Measurements from ENCODE around the gene ATP5PO.

DNA sequence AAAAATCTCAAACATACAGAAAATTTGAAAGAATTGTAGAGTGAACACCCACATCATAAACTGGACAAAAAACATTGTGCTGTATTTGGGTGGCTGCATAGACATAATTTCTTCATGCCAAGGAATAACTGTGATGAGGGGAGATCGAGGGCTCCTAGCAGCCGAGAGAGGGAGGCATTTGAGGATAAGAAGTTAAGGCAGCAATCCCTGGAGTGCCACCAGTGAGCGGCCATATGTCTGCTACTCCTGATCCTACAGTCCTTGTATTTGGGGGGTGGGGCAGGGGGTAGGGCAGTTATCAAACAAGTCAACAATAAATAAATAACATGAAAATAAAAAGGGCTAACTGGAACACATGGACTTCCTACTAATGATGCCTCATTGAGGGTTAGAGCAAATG is 54.5 kb downstream of the ATP5PO start:
- no peak for TF ChIP-seq EZH2 (optimal IDR thresholded peaks at IDR 0.05; ENCODE audit: low read depth, low read length)
- TF ChIP-seq, protein P1, sequence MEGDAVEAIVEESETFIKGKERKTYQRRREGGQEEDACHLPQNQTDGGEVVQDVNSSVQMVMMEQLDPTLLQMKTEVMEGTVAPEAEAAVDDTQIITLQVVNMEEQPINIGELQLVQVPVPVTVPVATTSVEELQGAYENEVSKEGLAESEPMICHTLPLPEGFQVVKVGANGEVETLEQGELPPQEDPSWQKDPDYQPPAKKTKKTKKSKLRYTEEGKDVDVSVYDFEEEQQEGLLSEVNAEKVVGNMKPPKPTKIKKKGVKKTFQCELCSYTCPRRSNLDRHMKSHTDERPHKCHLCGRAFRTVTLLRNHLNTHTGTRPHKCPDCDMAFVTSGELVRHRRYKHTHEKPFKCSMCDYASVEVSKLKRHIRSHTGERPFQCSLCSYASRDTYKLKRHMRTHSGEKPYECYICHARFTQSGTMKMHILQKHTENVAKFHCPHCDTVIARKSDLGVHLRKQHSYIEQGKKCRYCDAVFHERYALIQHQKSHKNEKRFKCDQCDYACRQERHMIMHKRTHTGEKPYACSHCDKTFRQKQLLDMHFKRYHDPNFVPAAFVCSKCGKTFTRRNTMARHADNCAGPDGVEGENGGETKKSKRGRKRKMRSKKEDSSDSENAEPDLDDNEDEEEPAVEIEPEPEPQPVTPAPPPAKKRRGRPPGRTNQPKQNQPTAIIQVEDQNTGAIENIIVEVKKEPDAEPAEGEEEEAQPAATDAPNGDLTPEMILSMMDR (IDR thresholded peaks at IDR 0.05; ENCODE audit: low read length) = no peak
